Heart right ventricle (tissue), 16 donors: ENCODE data around the gene SLC66A1. TPM values are rescaled to one million over a fixed set of nuclear protein-coding genes. Genes with fewer than 3 reads are reported as not detected.

Source experiments
- ATAC-seq, 8 donors: fragments of 200-7000 bp; cut with Tn5 transposase; one replicate each; pipeline ENCODE4 v1.9.1; 2020; ENCODE audit warnings: mild to moderate bottlenecking in 8 of 8, moderate library complexity in 8 of 8, moderate number of reproducible peaks in 1 of 8
- DNase-seq, 2 donors: peaks; one replicate each; pipeline ENCODE4 v3.0.0-alpha.2; 2020
- H3K27ac ChIP-seq, 10 donors: fragments of 200-600 bp; sonication (generic) in 2 of 10; one replicate each; pipeline versions ENCODE4 v1.5.0 to v1.8.0; 2020 to 2022; ENCODE audit warnings: mild to moderate bottlenecking in 3 of 10
- H3K27me3 ChIP-seq, 7 donors: fragments of 200-600 bp; one replicate each; pipeline ENCODE4 v1.8.0; 2021 to 2022; ENCODE audit warnings: mild to moderate bottlenecking in 2 of 7
- H3K36me3 ChIP-seq, 9 donors: fragments of 200-600 bp; sonication (generic) in 1 of 9; one replicate each; pipeline versions ENCODE4 v1.5.0 to v1.8.0; 2020 to 2022; ENCODE audit warnings: mild to moderate bottlenecking in 2 of 9
- H3K4me1 ChIP-seq, 9 donors: fragments of 200-600 bp; sonication (generic) in 1 of 9; one replicate each; pipeline versions ENCODE4 v1.5.0 to v1.8.0; 2020 to 2022; ENCODE audit warnings: mild to moderate bottlenecking in 4 of 9
- H3K4me3 ChIP-seq, 10 donors: fragments of 200-600 bp; sonication (generic) in 2 of 10; one replicate each; pipeline versions ENCODE4 v1.5.0 to v1.8.0; 2020 to 2022; ENCODE audit warnings: mild to moderate bottlenecking in 7 of 10, moderate library complexity in 2 of 10
- H3K9me3 ChIP-seq, 11 donors: fragments of 200-600 bp in 10 of 11; sonication (generic) in 2 of 11; one replicate each; pipeline versions ENCODE4 v1.5.0 to v1.8.0; 2013 to 2022; ENCODE audit warnings: mild to moderate bottlenecking in 2 of 11, control low read depth in 1 of 11, moderate library complexity in 1 of 11
- WGBS, 2 donors: extraction: QIAGEN DNeasy Blood & Tissue Kit; methylation state at CpG; one replicate each; pipeline ENCODE4 v1.1.7; 2013; ENCODE audit warnings: inconsistent platforms in 1 of 2; 5-methylcytosine and 5-hydroxymethylcytosine counted together
- intact Hi-C, 10 donors: fragments of 100-400 bp; cut with DNase I; formaldehyde crosslinking; loops; one replicate each; pipeline versions ENCODE4 v1.11.1 to v1.14.2; 2022
- polyA plus RNA-seq, 2 donors: library from polyadenylated mRNA; stranded (reverse); fragments of 200-250 nt; gene quantifications; one replicate each; pipeline ENCODE4 v1.2.3, GENCODE V29; 2013
- total RNA-seq, 10 donors: library from RNA; stranded (reverse); fragmentation: NEBNext Ultra II Directional in 3 of 10; extraction: Animal tissue kit (Norgen Biotek cat#: 25700) in 3 of 10; gene quantifications; one replicate each; pipeline versions ENCODE4 v1.2.1 to v1.2.4, GENCODE V29; 2021 to 2023
- TF ChIP-seq, protein P1 (sequence below), 9 donors: fragments of 200-600 bp; sonication (generic) in 2 of 9; IDR thresholded peaks; one replicate each; pipeline versions ENCODE4 v1.5.0 to v1.8.0; 2021 to 2022; ENCODE audit warnings: antibody characterized with exemption in 9 of 9, mild to moderate bottlenecking in 5 of 9, moderate library complexity in 1 of 9
- donor health status: Arrhythmogenic right ventricular cardiomyopathy.
- donor health status: ischemic (EF 13 %, LVEDD 7.1; RV severe dilation, severe dysfunction).
- donor health status: healthy with polysubstance abuse.
- donor health status: DM: no; HTN: yes; CAD: no.
- donor health status: DM: no; HTN: no; CAD: no.
- donor health status: ischemic (EF 25% LVEDD 6.9; RV normal size, moderate dysfunction).
- donor health status: ischemic (EF 25% LVEDD 5.7; RV mildly dilated, moderate dysfunction).
- donor health status: healthy.
- donor health status: DM: yes; HTN: yes; CAD: no.
- donor health status: Ischemic cardiomyopathy.
- donor health status: ischemic (EF 35%, LVEDD 5.7; RV mildly dilated, moderate dysfunction).
- donor health status: nonischemic (EF 11% LVEDD 7.7; RV severe dilation, severe dysfunction).
- donor health status: DM: yes; HTN: yes; CAD: no.
- donor health status: PGD.
- donor health status: ischemic (EF 29% LVEDD 5.4; RV normal size, mild dysfunction).
- donor health status: nonischemic (EF 23%, LVEDD 6.1; RV moderate dilation, normal function).

Gene SLC66A1
- total and polyA plus RNA-seq, 12 donors = 4.2 to 18.0 (median 7.1) TPM

- DNase-seq (peak in 1 of 2 donors; percentile 37), ATAC-seq (peak in 6 of 8 donors; percentile 27 to 48 (median 29))
- Histone ChIP-seq H3K27me3 (no peaks in the 10 kb centered on the region), H3K4me3 (no peak overlapping the region), H3K4me1 (peaks cover 7 to 80% (median 50%) of the 10 kb centered on the region in 9 donors), H3K9me3 (no peaks in the 10 kb centered on the region), H3K27ac (peak overlapping the region in 3 of 10 donors; percentile 17 to 64 (median 25)), H3K36me3 (peaks cover 0 to 73% (median 0%) of the 10 kb centered on the region in 9 donors)
- 44 to 56% methylated on average over 13 of the region's 13 CpGs for WGBS, 2 donors
- intact Hi-C loops = no loop called here
- TF ChIP-seq, protein P1, sequence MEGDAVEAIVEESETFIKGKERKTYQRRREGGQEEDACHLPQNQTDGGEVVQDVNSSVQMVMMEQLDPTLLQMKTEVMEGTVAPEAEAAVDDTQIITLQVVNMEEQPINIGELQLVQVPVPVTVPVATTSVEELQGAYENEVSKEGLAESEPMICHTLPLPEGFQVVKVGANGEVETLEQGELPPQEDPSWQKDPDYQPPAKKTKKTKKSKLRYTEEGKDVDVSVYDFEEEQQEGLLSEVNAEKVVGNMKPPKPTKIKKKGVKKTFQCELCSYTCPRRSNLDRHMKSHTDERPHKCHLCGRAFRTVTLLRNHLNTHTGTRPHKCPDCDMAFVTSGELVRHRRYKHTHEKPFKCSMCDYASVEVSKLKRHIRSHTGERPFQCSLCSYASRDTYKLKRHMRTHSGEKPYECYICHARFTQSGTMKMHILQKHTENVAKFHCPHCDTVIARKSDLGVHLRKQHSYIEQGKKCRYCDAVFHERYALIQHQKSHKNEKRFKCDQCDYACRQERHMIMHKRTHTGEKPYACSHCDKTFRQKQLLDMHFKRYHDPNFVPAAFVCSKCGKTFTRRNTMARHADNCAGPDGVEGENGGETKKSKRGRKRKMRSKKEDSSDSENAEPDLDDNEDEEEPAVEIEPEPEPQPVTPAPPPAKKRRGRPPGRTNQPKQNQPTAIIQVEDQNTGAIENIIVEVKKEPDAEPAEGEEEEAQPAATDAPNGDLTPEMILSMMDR (IDR thresholded peaks at IDR 0.05) = no peak
Observed at GRCh38 chr1:19370453-19371170, 58.5 kb downstream of the SLC66A1 start.

DNA sequence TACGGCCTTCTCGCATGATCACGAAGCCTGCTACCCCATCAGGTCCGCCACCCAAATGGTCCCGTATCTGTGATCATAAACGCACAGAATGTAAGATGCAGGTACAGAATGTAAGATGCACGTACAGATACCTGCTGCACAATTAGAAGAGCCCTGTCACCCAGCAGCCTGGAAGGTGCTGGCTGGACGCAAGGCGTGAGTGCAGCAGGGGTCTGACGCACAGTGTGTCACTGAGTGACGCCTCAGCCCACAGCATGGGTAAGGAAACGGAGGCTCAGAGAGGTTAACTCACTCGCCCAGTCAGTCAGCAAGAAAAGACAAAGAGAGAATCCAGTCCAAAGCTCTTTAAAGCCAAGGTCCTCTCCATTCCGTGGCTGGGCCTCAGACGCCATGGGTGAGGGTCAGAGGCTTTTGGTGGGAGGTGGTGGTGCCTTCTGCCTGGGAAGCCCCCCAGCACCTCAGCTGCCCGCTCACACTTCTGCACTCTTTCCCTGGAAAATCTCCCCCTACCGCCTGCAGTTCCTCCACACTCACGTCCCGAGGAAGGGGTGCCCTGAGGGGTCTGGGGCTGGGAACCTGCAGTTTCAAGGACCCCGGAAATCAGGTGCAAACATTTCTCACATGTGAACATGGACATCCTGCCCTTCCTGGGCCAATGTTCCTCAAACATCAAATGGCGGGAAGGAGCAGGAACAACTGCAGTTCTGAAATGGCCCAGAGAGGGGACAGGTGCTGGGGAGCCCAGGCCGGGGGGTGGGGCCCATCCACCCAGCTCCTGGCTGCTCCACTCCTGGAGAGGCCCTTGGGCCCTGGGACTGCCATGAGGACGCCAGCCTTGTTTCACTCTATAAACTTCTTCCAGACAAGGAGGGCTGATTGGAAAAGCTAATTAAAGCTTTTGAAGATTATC, 59.4 kb downstream of the SLC66A1 start:
- Histone ChIP-seq H3K27me3 (no peaks in the 10 kb centered on the region), H3K36me3 (peaks cover 0 to 81% (median 0%) of the 10 kb centered on the region in 9 donors), H3K27ac (peak overlapping the region in 1 of 10 donors; percentile 31), H3K9me3 (peaks cover 0 to 2% (median 0%) of the 10 kb centered on the region in 11 donors), H3K4me3 (no peak overlapping the region), H3K4me1 (peaks cover 7 to 88% (median 50%) of the 10 kb centered on the region in 9 donors)
- DNase-seq (no peak), ATAC-seq (no peak)
- TF ChIP-seq, protein P1 (IDR thresholded peaks at IDR 0.05) = no peak
- 96 to 97% methylated on average over 23 of the region's 23 CpGs for WGBS, 2 donors
- intact Hi-C loops = no loop called here

DNA sequence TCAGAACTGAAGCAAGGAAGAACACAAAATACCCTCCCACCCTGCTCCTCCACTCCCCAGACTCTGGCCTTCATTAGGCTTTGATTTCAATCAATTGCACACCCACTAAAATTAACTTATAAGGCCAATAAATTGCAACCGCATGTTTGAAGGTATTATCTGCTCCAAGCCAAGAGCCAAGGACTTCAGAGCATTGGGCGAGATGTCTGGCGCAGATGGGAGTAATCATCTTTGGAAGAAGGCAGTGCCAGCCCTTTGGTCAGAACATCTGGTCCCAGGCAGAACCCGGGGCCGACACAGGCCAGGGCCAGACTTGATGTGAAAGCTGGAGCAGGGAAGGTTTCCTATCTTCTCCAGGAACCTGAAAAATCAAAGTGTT, 60.0 kb downstream of the SLC66A1 start:
- peaks cover 0 to 82% (median 4%) of the 10 kb centered on the region in 9 donors for H3K36me3 ChIP-seq
- TF ChIP-seq, protein P1 (IDR thresholded peaks at IDR 0.05) = no peak
- no peak for DNase-seq
- no peak for ATAC-seq
- no peak overlapping the region for H3K4me3 ChIP-seq
- H3K27me3 ChIP-seq = no peaks in the 10 kb centered on the region
- WGBS, 2 donors = 82 to 93% methylated on average over 5 of the region's 5 CpGs
- peaks cover 7 to 85% (median 44%) of the 10 kb centered on the region in 9 donors for H3K4me1 ChIP-seq
- intact Hi-C loops = no loop called here
- H3K27ac ChIP-seq = peak overlapping the region in 1 of 10 donors; percentile 8
- H3K9me3 ChIP-seq = peaks cover 0 to 6% (median 0%) of the 10 kb centered on the region in 11 donors

GRCh38 chr1:19372602-19373001, 60.5 kb downstream of the SLC66A1 start:
- WGBS, 2 donors = 83 to 90% methylated on average over 7 of the region's 7 CpGs
- H3K36me3 ChIP-seq = peaks cover 0 to 82% (median 9%) of the 10 kb centered on the region in 9 donors
- peaks cover 7 to 80% (median 40%) of the 10 kb centered on the region in 9 donors for H3K4me1 ChIP-seq

More at GRCh38 chr1:19372602-19373001, 60.5 kb downstream of the SLC66A1 start:
- Histone ChIP-seq H3K4me3 (no peak overlapping the region), H3K9me3 (peaks cover 0 to 6% (median 0%) of the 10 kb centered on the region in 11 donors), H3K27ac (peak overlapping the region in 2 of 10 donors; percentile 0 to 8), H3K27me3 (no peaks in the 10 kb centered on the region)
- TF ChIP-seq, protein P1 (IDR thresholded peaks at IDR 0.05) = no peak
- no peak for ATAC-seq
- intact Hi-C loops = no loop called here
- DNase-seq = no peak
